ENCODE results near the gene TBC1D10A.

DNA sequence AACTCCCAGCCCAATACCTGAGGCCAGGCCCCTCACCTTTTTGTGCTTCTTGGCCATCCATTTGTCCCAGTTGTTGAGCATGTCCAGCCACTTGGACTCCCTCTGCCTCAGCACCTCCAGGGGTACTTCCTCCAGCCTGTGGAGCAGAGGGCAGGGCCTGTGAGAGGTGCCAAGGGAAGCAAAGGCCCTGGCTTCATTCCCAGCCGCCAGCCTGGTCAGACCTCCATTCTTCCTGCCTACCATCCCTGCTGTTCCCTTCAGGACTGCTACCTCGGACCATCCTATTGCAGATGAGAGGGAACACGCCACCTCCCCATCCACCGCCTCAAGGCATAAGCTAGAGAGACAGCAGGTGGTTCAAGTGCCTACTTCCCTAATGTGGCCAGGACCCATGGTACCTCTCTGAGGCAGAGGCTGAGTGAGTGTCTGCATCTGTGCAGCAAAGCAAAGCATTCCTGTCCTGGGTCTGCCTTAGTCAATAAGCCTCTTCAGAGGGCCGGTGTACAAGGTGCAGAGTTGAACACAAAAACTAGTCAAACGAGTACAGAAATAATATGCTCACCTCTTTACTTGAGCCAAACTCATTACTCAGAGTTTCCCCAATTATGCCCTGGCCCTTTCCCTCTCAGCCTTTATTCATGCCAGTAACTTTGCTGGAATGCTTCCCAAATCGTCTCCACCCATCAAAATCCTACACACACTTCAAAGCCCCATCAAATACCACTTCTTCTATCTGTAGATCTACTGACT, 22.1 kb downstream of the TBC1D10A start:
- TF ChIP-seq EZH2 (IDR thresholded peaks at IDR 0.05) (no peak), POLR2AphosphoS5 (IDR thresholded peaks at IDR 0.05; ENCODE audit: borderline replicate concordance, low read depth, low read length) (no peak), FOXP2 (optimal IDR thresholded peaks at IDR 0.05; ENCODE audit: control extremely low read depth, extremely low read length, insufficient read depth) (no peak)
